Central memory CD8-positive, alpha-beta T cell (primary cell): ENCODE data around the gene PLXNA4.

Experiments
- ATAC-seq: fragments of 150-1000 bp; cut with Tn5 transposase; replicated peaks from 2 replicates; pipeline ENCODE4 v1.10.0; 2022; ENCODE audit warnings: mild to moderate bottlenecking, moderate FRiP score, moderate number of reproducible peaks; ENCODE audit not compliant: poor library complexity, severe bottlenecking; ENCODE audit errors: extremely low read depth
- DNase-seq, 2 donors: peaks; one replicate each; pipeline ENCODE4 v3.0.0; 2021; ENCODE audit warnings: low spot score in 2 of 2
- H3K27ac Mint-ChIP-seq: one replicate; pipeline ENCODE4 v1.8.0; 2022; ENCODE audit warnings: low read depth, mild to moderate bottlenecking, moderate library complexity, mixed read lengths
- H3K27me3 Mint-ChIP-seq: one replicate; pipeline ENCODE4 v1.8.0; 2022; ENCODE audit warnings: mixed read lengths
- H3K36me3 Mint-ChIP-seq: one replicate; pipeline ENCODE4 v1.8.0; 2022; ENCODE audit warnings: mild to moderate bottlenecking, moderate library complexity, mixed read lengths; ENCODE audit not compliant: insufficient read depth
- H3K4me1 Mint-ChIP-seq: one replicate; pipeline ENCODE4 v1.8.0; 2022; ENCODE audit warnings: mixed read lengths
- H3K4me3 Mint-ChIP-seq: one replicate; pipeline ENCODE4 v1.8.0; 2022; ENCODE audit warnings: mild to moderate bottlenecking, moderate library complexity, mixed read lengths
- H3K9me3 Mint-ChIP-seq: one replicate; pipeline ENCODE4 v1.8.0; 2022; ENCODE audit warnings: mixed read lengths

PLXNA4 gene, protein sequence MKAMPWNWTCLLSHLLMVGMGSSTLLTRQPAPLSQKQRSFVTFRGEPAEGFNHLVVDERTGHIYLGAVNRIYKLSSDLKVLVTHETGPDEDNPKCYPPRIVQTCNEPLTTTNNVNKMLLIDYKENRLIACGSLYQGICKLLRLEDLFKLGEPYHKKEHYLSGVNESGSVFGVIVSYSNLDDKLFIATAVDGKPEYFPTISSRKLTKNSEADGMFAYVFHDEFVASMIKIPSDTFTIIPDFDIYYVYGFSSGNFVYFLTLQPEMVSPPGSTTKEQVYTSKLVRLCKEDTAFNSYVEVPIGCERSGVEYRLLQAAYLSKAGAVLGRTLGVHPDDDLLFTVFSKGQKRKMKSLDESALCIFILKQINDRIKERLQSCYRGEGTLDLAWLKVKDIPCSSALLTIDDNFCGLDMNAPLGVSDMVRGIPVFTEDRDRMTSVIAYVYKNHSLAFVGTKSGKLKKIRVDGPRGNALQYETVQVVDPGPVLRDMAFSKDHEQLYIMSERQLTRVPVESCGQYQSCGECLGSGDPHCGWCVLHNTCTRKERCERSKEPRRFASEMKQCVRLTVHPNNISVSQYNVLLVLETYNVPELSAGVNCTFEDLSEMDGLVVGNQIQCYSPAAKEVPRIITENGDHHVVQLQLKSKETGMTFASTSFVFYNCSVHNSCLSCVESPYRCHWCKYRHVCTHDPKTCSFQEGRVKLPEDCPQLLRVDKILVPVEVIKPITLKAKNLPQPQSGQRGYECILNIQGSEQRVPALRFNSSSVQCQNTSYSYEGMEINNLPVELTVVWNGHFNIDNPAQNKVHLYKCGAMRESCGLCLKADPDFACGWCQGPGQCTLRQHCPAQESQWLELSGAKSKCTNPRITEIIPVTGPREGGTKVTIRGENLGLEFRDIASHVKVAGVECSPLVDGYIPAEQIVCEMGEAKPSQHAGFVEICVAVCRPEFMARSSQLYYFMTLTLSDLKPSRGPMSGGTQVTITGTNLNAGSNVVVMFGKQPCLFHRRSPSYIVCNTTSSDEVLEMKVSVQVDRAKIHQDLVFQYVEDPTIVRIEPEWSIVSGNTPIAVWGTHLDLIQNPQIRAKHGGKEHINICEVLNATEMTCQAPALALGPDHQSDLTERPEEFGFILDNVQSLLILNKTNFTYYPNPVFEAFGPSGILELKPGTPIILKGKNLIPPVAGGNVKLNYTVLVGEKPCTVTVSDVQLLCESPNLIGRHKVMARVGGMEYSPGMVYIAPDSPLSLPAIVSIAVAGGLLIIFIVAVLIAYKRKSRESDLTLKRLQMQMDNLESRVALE (N-terminal part only)

DNA sequence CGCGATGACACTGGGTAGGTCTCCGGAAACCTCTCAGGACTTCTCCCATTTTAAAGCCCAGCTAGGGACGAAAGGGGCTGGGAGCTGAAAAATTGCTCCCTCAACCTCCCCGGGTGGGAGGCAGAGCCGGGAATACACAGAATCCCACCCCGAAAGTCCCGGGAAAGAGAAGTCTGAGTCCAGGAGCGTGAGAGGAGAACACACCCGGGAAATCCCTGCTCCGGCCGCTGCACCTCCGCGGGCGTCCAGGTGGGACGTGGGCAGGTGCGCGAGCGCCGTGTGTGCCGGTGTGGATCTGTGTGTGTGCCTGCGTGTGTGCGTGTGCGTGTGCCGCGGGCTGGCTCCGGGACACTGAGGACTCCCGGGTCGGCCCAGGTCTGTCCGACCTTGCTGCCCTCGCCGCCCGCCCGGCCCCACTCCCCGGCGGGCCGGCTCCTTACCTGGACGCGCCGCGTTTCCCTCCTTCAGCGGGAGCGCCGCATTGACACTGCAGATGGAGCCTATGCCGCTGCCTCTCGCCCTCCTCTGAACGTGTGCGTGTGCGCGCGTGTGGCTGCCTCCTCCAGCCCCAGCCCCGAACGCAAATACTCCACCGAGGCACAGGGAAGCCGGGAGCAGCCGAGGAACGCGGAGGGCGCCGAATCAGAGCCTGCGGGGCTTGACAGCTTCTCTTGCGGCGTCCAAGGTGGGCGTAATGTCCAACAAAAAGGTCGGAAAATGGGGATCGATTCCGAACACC, at the start of gene PLXNA4:
TSS of gene PLXNA4 (minus strand) at position 489 of the 739 bp plus-strand sequence. CDS start 67,777 bp downstream, outside the sequence.
- DNase-seq (no peak), ATAC-seq (peak; percentile 18)
- Mint-ChIP-seq H3K27ac (no peak within 1 kb of the TSS), H3K4me1 (peaks cover 27% of the 10 kb centered on the region), H3K36me3 (peaks cover 1% of the 10 kb centered on the region), H3K9me3 (no peaks in the 10 kb centered on the region), H3K27me3 (peaks cover 79% of the 10 kb centered on the region), H3K4me3 (peak within 1 kb of the TSS; percentile 67)

DNA sequence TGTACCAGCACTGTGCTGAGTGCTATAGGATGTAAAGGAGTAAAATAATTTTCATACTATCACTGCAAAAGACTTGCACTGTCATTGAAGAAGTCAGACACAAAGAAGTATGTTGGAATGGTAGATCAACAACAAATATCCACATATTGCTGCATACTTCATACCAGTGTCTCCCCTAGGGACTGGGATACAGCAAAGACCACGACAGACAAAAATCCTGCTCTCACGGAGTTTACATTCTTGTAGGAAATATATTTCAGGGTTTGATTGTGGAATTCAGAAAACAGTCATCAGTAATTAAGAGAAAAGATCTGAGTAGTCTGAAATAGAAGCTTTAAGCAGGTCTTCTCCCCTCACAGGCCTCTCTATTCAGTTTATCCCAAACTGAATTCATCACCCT, 49.4 kb upstream of the PLXNA4 start:
- Mint-ChIP-seq H3K36me3 (no peaks in the 10 kb centered on the region), H3K4me3 (no peak overlapping the region), H3K4me1 (no peaks in the 10 kb centered on the region), H3K27ac (no peak overlapping the region), H3K27me3 (peaks cover 9% of the 10 kb centered on the region), H3K9me3 (no peaks in the 10 kb centered on the region)
- DNase-seq (no peak), ATAC-seq (no peak)

DNA sequence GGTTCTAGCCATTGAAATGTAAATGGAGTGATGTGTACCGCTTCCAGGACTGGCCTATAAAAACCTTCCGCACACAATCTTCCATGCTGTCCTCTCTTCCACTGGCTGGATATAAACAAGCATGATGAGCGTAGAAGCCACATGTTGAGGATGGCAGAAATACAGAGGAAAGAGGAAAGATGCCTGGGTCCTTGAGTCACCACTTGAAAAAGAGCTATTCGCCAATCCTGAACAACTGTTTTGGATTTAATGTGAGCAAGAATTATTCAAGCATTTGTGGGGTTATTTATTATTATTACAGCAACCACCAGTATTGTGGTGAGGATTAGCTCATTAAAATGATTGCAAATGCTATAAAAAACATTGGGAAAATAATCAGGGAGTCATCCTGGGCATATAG, 45.8 kb upstream of the PLXNA4 start:
- ATAC-seq: no peak
- no peak for DNase-seq
- no peak overlapping the region for H3K4me3 Mint-ChIP-seq

DNA sequence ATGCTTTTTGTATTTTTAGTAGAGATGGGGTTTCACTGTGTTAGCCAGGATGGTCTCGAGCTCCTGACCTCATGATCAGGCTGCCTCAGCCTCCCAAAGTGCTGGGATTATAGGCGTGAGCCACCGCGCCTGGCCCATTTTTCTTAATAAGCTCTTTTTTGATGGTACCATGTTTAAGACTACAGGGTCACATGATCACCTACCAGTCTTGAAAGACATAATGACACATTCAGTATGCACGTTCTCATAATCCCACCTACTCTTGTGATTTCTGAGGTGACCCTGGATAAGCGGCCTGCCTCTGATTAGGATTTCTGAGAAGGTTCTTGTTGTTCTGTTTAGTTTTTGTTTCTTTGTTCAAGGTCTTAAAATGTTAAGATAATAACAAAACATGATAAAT, 43.7 kb upstream of the PLXNA4 start:
- Mint-ChIP-seq H3K4me1 (no peaks in the 10 kb centered on the region), H3K27me3 (peaks cover 40% of the 10 kb centered on the region), H3K4me3 (no peak overlapping the region), H3K9me3 (no peaks in the 10 kb centered on the region), H3K36me3 (no peaks in the 10 kb centered on the region), H3K27ac (no peak overlapping the region)
- DNase-seq (no peak), ATAC-seq (no peak)

More for the DNA sequence above, 45.8 kb upstream of the PLXNA4 start:
- no peak overlapping the region for H3K27ac Mint-ChIP-seq
- H3K9me3 Mint-ChIP-seq: no peaks in the 10 kb centered on the region
- peaks cover 20% of the 10 kb centered on the region for H3K27me3 Mint-ChIP-seq
- no peaks in the 10 kb centered on the region for H3K36me3 Mint-ChIP-seq
- no peaks in the 10 kb centered on the region for H3K4me1 Mint-ChIP-seq

DNA sequence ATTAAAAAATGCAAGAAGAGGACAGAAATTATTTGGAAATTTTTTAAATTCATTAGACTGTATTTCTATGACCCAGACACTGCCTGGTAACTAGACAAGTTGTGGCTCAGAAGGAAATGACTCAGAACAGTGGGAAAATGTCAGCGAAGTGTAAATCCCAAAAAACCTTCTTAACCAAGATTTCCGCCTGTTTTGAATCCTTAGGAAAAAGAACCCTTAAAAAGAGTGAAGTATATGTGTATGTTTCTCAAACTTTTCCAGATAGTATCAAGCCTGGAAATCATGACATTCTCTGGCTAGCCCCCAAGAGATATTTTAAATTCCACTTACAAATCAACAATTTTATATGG, 42.7 kb upstream of the PLXNA4 start:
- no peaks in the 10 kb centered on the region for H3K36me3 Mint-ChIP-seq
- H3K9me3 Mint-ChIP-seq: no peaks in the 10 kb centered on the region
- H3K27ac Mint-ChIP-seq: no peak overlapping the region
- H3K4me1 Mint-ChIP-seq: no peaks in the 10 kb centered on the region
- no peak for ATAC-seq
- DNase-seq: no peak
- no peak overlapping the region for H3K4me3 Mint-ChIP-seq
- peaks cover 51% of the 10 kb centered on the region for H3K27me3 Mint-ChIP-seq

DNA sequence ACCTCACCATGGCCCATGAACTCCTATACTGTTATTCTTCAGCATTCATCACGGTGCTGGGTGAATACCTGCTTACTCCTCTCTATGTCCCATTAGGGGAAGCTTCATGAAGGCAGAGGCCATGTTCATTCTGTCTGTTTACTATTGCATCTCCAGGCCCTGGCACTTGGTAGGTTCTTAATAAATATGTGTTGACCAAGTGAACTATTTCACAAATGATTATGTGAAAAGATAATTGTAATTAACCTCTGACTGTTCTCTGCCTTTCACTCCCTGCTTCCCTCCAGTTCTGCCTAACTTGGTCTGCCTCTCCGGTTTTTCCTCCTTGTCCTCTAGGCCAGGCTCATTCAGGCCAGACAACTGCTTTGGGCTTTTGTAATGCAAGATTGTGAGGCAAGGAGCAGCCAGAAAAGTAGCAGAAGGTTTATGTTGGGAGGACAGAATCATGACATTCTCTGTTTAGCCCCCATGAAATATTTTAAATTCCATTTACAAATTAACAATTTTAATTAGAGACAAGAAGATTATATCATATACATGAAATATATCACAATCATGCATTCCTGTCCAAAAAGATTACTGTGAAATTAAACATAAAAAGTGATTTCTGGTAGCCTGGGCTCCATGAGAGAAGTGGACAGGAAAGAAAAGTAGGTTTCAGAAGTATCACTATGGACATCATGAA, 42.1 kb upstream of the PLXNA4 start:
- Mint-ChIP-seq H3K27ac (no peak overlapping the region), H3K27me3 (peaks cover 56% of the 10 kb centered on the region), H3K9me3 (no peaks in the 10 kb centered on the region), H3K4me1 (no peaks in the 10 kb centered on the region), H3K4me3 (no peak overlapping the region), H3K36me3 (no peaks in the 10 kb centered on the region)
- no peak for DNase-seq
- no peak for ATAC-seq

DNA sequence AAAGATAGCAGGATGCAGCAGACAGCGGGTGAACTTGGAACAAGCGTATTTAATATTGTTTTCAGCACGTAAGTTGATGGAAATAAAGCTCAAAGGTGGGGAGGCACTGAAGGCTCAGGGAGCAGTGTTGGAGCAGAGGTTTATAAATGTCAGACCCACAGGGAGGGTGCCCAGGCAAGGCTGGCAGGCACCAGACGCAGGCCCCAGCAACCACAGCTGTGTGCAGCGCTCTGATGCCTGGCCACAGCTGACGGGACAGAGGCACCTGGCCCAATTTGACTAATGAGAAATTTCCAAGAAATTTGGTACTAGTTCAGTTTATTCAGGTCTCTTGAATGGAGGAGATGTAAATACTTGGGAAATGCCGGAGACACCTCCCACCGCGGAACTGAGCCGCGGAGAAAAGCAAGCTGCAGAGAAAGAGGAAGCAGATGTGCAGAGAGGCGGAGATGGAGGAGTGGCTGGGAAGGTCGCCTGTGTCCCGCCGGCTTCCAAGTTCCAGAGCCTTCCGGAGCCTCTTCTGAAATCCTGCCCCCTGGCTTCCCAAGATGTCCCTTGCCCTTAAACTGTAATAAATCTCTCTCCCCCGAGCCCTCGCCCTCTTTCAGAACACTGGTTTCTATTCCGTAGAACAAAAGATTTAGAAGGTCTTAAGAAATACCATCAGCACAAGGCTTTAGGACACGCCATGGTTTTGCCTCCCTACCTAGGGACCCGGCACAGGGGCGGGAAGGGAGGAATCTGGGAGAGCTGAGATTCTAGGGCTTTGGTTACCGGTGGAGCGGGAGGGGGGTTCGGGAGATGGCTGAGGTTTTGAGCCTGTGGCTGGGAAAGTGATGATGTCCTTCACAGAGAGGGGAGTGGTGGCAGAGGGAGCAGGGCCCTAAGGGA, 38.4 kb upstream of the PLXNA4 start:
- Mint-ChIP-seq H3K27ac (no peak overlapping the region), H3K27me3 (peaks cover 70% of the 10 kb centered on the region), H3K4me1 (no peaks in the 10 kb centered on the region), H3K4me3 (no peak overlapping the region), H3K36me3 (no peaks in the 10 kb centered on the region), H3K9me3 (no peaks in the 10 kb centered on the region)
- DNase-seq: no peak
- ATAC-seq: no peak

DNA sequence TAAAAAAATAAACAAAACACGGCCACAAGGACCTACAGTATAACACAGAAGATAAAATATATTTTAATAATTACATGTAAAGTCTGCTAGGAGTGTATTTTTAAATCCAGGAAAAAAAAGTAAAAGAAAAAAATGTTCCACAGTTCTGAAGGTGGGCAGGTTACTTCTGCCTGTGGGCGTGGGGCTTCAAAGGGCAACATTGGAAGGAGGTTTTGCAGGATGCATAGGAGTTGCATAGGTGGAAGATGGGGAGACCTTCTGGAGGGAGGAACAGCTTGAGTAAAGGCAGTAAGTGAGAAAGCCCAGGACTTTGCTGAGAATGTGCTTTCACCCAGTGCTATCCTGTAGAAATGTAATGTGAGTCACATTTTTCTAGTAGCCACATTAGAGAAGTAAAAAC, 37.5 kb upstream of the PLXNA4 start:
- no peak for DNase-seq
- ATAC-seq: no peak
- Mint-ChIP-seq H3K27me3 (peaks cover 70% of the 10 kb centered on the region), H3K36me3 (no peaks in the 10 kb centered on the region), H3K4me3 (no peak overlapping the region), H3K27ac (no peak overlapping the region), H3K9me3 (no peaks in the 10 kb centered on the region), H3K4me1 (no peaks in the 10 kb centered on the region)

DNA sequence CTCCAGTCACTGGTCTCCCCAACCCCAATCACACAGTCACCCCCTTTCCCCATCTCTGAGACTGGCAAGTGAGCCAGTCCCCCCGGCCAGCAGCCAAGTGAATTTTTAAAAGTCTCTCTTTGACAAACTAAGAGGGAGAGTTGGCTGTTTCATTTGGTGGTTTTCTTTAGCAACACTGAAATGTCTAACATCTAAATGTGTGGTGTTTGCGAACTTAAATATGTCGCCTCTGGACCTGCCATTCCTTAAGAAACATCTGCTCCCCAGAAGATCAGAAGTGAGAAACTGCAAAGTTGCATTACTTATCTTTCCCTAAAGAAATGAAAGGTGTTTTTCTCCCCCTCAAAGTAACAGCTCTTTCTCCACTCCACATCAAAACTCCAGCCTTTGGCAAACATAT, 34.7 kb upstream of the PLXNA4 start:
- DNase-seq: no peak
- H3K36me3 Mint-ChIP-seq: no peaks in the 10 kb centered on the region
- no peak overlapping the region for H3K27ac Mint-ChIP-seq
- no peak for ATAC-seq
- no peaks in the 10 kb centered on the region for H3K4me1 Mint-ChIP-seq
- peaks cover 48% of the 10 kb centered on the region for H3K27me3 Mint-ChIP-seq
- no peak overlapping the region for H3K4me3 Mint-ChIP-seq
- H3K9me3 Mint-ChIP-seq: no peaks in the 10 kb centered on the region

DNA sequence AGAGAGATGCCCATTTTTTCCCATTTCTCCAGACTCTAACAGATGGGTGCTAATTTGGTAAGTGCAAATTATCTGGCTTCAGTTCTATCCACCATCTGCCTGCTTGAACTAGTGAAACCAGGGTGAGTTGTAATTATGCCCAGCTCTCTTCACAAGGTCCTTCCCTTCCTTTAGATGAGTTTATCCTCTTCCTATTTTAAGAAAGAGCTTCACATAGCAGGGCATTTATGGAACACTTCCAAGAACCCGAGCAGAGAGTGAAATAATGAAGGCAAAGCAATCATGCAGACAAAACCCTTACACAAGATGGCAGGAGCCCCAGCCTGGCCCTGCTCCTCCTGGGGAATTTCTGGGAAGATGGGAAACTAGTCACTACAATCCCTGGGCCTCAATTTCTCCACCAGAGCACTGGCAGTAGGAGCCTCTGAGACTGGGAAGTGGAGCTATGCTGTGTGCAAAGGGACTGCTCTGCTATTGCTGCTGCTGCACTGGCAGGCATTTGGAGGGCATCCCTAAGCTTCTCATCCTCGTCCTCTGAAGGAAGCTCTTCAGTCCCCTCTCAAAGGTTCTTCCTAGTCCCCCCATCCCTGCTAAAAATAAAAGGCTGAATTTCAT, 33.7 kb upstream of the PLXNA4 start:
- no peaks in the 10 kb centered on the region for H3K4me1 Mint-ChIP-seq
- H3K27me3 Mint-ChIP-seq: peaks cover 45% of the 10 kb centered on the region
- no peak overlapping the region for H3K4me3 Mint-ChIP-seq
- no peak for DNase-seq
- no peaks in the 10 kb centered on the region for H3K9me3 Mint-ChIP-seq
- no peak overlapping the region for H3K27ac Mint-ChIP-seq
- no peaks in the 10 kb centered on the region for H3K36me3 Mint-ChIP-seq
- no peak for ATAC-seq
